Stimulated activated CD8-positive, alpha-beta memory T cell treated with anti-CD3 and anti-CD28 coated beads, Interleukin-7, amount 100 ng/mL, for 4 hours (primary cell): ENCODE data around the gene ZNF418.
"Not testable (repeated sequence)": the region's sequence is repeated elsewhere in the genome, so short reads cannot be mapped to it uniquely, and the experiment has no call there.

Source experiments
- DNase-seq, 2 donors: peaks; one replicate each; pipeline ENCODE4 v3.0.0-alpha.2; 2020; ENCODE audit warnings: low read depth in 2 of 2

The ZNF418 gene

DNA sequence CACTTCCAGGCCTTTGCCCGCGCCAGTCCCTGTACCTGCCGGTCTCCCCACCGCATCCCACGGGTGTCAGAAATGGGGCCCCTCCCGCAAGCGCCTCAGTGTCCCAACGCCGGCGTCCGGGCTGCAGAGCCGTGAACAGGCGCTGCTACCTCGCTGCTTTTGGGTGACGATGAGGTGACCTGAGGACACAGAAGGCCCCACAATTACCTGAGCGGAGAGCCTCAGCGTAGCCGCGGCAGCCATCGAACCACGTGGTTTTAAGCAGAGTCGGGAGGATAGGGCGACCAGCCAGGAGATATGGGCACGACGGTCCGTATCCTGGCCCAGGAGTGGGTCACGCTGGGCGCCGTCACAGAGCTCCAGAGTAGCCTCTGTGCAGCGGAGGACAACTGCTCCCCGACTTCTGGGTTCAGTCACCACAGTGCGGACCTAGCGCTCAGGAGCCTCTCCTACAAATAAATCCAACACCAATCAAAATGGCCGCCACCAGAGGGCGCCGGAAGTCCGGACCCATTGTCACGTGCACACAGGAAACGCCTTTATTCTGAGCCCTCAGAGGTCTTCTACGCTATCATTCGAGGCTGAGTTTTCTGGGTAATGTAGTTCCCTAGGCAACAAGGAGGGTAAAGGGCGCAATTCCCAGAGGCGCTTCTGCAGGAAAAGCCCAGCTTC, 46.5 kb downstream of the ZNF418 start, which contains the start of gene ZNF814:
Gene ZNF814, minus strand, starts transcription at position 478 of the 672 bp plus-strand sequence. Its CDS starts 235 bp downstream, at position 243.
- peak; percentile 66 to 79 for DNase-seq

GRCh38 chr19:57888107-57888559, 47.1 kb downstream of the ZNF418 start:
- no peak for DNase-seq

- DNase-seq: no peak
Measured at GRCh38 chr19:57887195-57887941, 47.8 kb downstream of the ZNF418 start.

- no peak for DNase-seq
Measured at GRCh38 chr19:57886046-57886445, 49.2 kb downstream of the ZNF418 start.

GRCh38 chr19:57873883-57874799, 61.1 kb downstream of the ZNF418 start:
- DNase-seq: not testable (repeated sequence)

DNA sequence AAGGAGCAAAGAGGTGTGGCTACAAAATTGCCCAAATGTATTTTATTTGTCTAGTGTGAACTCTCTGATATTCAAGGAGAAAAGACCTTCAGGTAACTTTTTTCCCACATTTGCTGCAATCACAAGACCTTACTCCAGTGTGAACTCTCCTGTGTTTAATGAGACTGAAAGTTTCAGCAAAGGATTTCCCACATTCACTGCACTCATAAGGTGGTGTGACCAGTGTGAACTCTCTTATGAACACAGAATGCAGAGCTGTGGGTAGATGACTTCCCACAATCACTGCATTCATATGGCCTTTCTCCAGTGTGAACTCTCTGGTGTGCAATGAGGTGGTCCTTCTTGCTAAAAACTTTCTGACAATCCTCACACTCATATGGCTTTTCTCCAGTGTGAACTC, 62.8 kb downstream of the ZNF418 start:
- DNase-seq: no peak
